A549 (cell line): Measurements from ENCODE around the gene CDC42BPB.

Source experiments
- BHLHE40 ChIP-seq: IDR thresholded peaks from 2 replicates; pipeline ENCODE4 v1.6.1; 2012; ENCODE audit warnings: low read depth, low read length, inconsistent platforms
- CEBPB ChIP-seq, 2 experiments: fragments of >200 bp in 1 of 2; sonication (Bioruptor Twin) in 1 of 2; formaldehyde crosslinking in 1 of 2; IDR thresholded peaks; 2 replicates each; pipeline ENCODE4 v1.6.1; 2012 to 2016
- CHD2 ChIP-seq: fragments of 150-350 bp; IDR thresholded peaks from 2 replicates; pipeline ENCODE4 v1.6.1; 2014; ENCODE audit warnings: low read length; ENCODE audit not compliant: partially characterized antibody
- CTCF ChIP-seq: fragments of >200 bp; sonication (Bioruptor Twin); formaldehyde crosslinking; IDR thresholded peaks from 3 replicates; pipeline ENCODE4 v1.5.1; 2016
- EP300 ChIP-seq, 2 experiments: fragments of >200 bp; sonication (Bioruptor Twin); formaldehyde crosslinking; IDR thresholded peaks; 2 replicates in 1 of 2; 3 replicates in 1 of 2; pipeline ENCODE4 v1.6.1; 2016 to 2017
- ESRRA ChIP-seq: fragments of 150-350 bp; IDR thresholded peaks from 2 replicates; pipeline ENCODE4 v1.6.1; 2014; ENCODE audit warnings: mild to moderate bottlenecking, low read length, borderline replicate concordance
- HMGXB4 ChIP-seq: fragments of 250-450 bp; sonication (Bioruptor Pico); IDR thresholded peaks from 2 replicates; pipeline ENCODE4 v1.5.0; 2021; ENCODE audit warnings: mild to moderate bottlenecking, moderate library complexity, borderline replicate concordance
- MYC ChIP-seq: IDR thresholded peaks from 2 replicates; pipeline ENCODE4 v1.6.1; 2012; ENCODE audit warnings: mild to moderate bottlenecking, inconsistent platforms, low read length, improper control_type of control experiment, borderline replicate concordance
- POLR2A ChIP-seq: IDR thresholded peaks from 2 replicates; pipeline ENCODE4 v1.6.1; 2012; ENCODE audit warnings: mild to moderate bottlenecking, low read length
- RAD21 ChIP-seq, 2 experiments: fragments of >200 bp in 1 of 2; sonication (Bioruptor Twin) in 1 of 2; formaldehyde crosslinking in 1 of 2; IDR thresholded peaks in 1 of 2; conservative IDR thresholded peaks in 1 of 2; 2 replicates in 1 of 2; 3 replicates in 1 of 2; pipeline ENCODE4 v1.6.1; 2012 to 2018; ENCODE audit warnings: inconsistent platforms in 1 of 2
- REST ChIP-seq: fragments of 200-600 bp; sonication (generic); IDR thresholded peaks from 2 replicates; pipeline ENCODE4 v1.6.1; 2016; ENCODE audit warnings: antibody characterized with exemption, mild to moderate bottlenecking, moderate library complexity
- SMC3 ChIP-seq: fragments of >200 bp; sonication (Bioruptor Twin); formaldehyde crosslinking; IDR thresholded peaks from 3 replicates; pipeline ENCODE4 v1.6.1; 2018; ENCODE audit warnings: inconsistent platforms
- USF2 ChIP-seq: fragments of 450-650 bp; IDR thresholded peaks from 2 replicates; pipeline ENCODE4 v1.6.1; 2014; ENCODE audit warnings: antibody characterized with exemption

- TF ChIP-seq CEBPB (IDR thresholded peaks at IDR 0.05) (no peak), MYC (no peak), ESRRA (no peak), POLR2A (no peak), SMC3 (no peak), REST (no peak), HMGXB4 (no peak), BHLHE40 (no peak), CTCF (no peak), CHD2 (no peak), EP300 (IDR thresholded peaks at IDR 0.05) (no peak), RAD21 (conservative IDR thresholded peaks at IDR 0.05 in 1 of 2, IDR thresholded peaks at IDR 0.05 in 1 of 2) (no peak), USF2 (no peak)
Measured at GRCh38 chr14:102949062-102949800, 108.1 kb downstream of the CDC42BPB start.
